ENCODE results near the gene TMEM204.

- TF ChIP-seq EZH2 (IDR thresholded peaks at IDR 0.05; ENCODE audit: borderline replicate concordance, control insufficient read depth, low read depth, low read length): no peak
- no peak for TF ChIP-seq CTCF (IDR thresholded peaks at IDR 0.05 in 2 of 3, conservative IDR thresholded peaks at IDR 0.05 in 1 of 3; ENCODE audit: control insufficient read depth in 2 of 3, extremely low read depth in 1 of 3, insufficient read depth in 1 of 3, low read depth in 3 of 3, low read length in 3 of 3)
- TF ChIP-seq TCF7 (IDR thresholded peaks at IDR 0.05; ENCODE audit: borderline replicate concordance): no peak
- TF ChIP-seq MAX (IDR thresholded peaks at IDR 0.05; ENCODE audit: low read depth, low read length): no peak
- TF ChIP-seq RAD21 (IDR thresholded peaks at IDR 0.05; ENCODE audit: insufficient read depth, low read depth, low read length): no peak
- TF ChIP-seq ATF7 (IDR thresholded peaks at IDR 0.05; ENCODE audit: low read depth): no peak
- TF ChIP-seq FOXM1 (IDR thresholded peaks at IDR 0.05; ENCODE audit: low read depth, low read length): no peak
- no peak for TF ChIP-seq MXI1 (IDR thresholded peaks at IDR 0.05; ENCODE audit: low read depth, low read length)
- no peak for TF ChIP-seq NFYA (IDR thresholded peaks at IDR 0.05; ENCODE audit: borderline replicate concordance, low read depth, low read length)
- TF ChIP-seq SREBF2 (IDR thresholded peaks at IDR 0.05; ENCODE audit: low read length): no peak
- TF ChIP-seq FOS (IDR thresholded peaks at IDR 0.05; ENCODE audit: borderline replicate concordance, extremely low read depth, insufficient read length): no peak
Measured at GRCh38 chr16:1501630-1502029, 31.8 kb upstream of the TMEM204 start.
